GM18517 (cell line): ENCODE results near the gene RPH3AL.
"Not testable (repeated sequence)": the region's sequence is repeated elsewhere in the genome, so short reads cannot be mapped to it uniquely, and the experiment has no call there.

ENCODE experiments used
- ATAC-seq: cut with Tn5 transposase; IDR thresholded peaks from one replicate; pipeline ENCODE4 v1.9.1; 2021; ENCODE audit warnings: mild to moderate bottlenecking, moderate library complexity; ENCODE audit not compliant: unreplicated experiment

RPH3AL gene

GRCh38 chr17:227946-228615 is 124.5 kb downstream of the RPH3AL start:
- ATAC-seq, result no peak

DNA sequence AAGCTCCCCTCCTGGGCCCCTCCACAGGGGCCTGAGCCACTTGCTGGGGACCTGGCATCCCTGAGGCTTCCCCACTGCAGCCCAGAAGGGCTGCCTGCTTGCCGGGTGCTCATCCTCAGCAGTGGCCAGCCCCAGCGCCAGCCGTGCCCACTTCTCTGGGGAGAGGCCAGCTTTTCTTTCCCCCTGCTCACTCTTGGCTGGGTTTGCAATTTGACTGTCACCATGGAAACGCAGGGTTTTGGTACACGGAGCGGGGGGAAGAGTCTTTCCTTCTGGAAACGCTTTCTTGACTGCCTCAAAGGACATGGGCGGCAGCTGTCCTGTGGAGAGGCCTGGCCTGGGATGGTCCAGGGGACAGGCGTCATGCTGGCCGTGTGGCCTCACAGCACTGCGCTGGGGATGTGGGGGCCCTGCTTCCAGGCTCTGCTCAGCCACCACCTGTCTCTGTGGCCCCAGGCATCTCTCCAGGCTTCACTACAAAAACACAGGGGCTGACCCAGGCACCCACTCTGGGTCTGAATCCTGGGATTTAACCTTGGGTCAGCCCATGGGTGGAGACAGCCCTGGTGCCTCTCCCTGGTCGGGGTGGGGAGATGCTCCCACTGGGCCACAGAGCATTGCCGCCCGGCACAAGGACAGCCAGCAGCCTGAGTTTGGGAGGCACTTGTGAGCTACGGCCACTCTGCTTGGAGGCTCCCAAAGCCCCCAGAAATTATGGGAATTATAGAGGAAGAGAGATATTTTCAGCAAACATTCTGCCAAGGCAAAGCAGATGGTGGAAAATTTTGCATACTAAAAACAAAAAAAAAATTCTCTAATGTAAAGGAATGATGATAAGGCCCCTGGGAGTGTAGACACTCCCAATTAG is 125.3 kb downstream of the RPH3AL start:
- no peak for ATAC-seq

GRCh38 chr17:226108-227077 is 126.2 kb downstream of the RPH3AL start:
- ATAC-seq, result no peak

GRCh38 chr17:225551-225950 is 127.1 kb downstream of the RPH3AL start:
- ATAC-seq, result no peak

DNA sequence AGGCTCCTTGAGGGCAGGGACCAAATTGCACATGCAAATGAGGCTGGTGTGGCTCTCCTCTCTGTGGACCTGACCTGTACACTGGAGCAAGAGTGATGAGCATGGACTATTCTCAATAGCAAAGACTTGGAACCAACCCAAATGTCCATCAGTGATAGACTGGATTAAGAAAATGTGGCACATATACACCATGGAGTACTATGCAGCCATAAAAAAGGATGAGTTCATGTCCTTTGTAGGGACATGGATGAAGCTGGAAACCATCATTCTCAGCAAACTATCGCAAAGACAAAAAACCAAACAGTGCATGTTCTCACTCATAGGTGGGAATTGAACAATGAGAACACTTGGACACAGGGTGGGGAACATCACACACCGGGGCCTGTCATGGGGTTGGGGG is 128.0 kb downstream of the RPH3AL start:
- ATAC-seq, result not testable (repeated sequence)

DNA sequence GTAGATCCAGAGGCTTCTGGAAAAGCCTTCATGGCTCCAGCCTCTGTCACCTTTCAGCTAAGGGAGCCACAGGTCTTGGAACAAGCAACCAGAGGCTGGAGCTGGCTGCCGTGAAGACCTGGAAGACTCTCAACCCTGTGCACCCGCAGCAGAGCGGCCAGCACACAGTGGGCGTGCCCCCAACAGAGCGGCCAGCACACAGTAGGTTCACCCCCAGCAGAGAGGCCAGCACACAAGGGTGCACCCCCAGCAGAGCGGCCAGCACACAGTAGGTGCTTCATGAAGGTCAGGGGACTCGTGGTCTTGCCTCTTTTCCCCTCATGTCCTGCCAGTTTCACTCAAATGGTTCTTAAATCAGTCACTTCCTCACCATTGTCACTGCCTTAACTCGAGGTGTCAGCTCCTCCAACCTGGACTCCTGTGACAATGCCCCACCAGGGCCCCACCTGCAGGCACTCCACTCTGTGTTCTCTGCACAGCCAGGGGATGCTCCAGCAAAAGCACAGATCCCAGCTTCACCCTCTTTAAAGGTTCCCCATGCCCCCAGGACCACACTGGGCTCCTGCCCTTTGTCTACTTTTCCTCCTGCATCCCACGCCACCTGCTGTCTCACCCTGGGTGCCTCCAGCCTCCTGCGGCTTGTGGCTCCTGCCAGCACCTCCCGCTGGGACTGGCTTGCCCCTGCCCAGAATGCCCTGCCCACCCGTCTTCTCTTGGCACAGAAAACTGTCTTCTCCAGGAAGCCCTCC is 128.7 kb downstream of the RPH3AL start:
- no peak for ATAC-seq

DNA sequence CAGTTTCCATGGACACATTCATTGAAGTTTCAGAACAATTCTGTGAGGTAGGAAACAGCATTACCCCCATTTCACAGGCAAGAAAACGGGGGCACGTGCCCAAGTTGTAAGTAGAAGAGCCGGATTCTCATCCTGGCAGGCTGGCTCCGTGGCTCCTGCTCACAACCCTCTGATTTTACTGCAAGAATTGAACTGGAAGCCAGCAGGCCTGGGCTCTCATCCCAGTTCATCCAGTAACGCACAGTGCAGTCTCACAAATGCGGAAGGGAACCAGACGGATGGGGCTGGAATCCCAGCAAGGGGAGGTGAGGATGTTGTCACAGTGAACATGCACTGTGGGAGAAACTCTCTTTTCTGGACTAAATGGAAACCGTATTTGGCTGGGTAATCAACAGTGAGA is 130.4 kb downstream of the RPH3AL start:
- ATAC-seq, result no peak

DNA sequence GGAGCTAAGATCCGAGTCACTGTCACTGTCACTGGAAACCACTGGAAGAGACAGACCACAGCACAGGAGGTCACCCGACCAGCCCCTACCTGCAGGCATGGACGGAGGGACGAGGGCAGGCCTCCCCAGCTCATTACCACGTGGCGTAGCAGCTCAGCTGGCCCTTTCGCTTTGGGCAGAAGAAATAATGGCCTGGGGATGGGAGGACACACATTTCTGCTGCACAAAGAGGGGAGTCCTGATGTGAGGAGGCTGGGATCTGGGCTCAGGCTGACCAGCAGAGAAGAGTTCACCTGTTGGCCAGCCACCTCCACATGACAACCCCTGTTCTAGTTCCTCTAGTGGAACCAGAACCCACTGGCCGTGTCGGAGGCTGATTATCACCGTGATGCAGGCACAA is 132.9 kb downstream of the RPH3AL start:
- ATAC-seq, result no peak

DNA sequence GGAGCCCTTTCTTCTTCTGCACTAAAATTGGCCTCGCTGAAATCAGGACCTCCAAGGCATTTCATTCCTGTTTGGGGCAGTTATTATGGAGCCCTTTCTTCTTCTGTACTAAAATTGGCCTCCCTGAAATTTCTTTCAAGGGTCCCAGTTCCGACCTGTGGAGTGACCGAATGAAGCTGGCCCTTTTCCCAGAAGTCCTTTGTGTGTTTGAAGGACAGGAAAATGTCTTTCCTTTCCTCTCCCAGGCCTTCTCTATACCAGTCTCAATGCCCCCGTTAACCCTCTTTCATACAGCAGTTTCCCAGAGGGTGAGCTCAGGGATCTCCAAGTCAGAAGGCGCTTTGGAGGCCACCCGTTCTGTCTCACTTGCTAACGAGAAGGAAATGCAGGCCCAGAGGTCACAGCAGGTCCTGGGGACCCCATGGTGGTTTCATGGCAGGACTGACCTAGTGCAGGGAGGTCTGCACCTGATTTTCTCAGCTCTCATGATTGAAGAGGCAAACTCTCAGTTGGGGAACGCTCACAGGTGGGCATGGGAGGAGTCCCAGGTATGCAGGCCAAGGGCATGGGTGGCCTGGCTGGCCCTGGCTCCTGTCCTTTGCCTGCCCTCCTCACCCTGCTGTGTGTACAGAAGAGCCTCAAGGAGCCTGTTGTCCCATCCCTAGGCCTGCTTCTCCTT is 134.0 kb downstream of the RPH3AL start:
- ATAC-seq, result no peak

DNA sequence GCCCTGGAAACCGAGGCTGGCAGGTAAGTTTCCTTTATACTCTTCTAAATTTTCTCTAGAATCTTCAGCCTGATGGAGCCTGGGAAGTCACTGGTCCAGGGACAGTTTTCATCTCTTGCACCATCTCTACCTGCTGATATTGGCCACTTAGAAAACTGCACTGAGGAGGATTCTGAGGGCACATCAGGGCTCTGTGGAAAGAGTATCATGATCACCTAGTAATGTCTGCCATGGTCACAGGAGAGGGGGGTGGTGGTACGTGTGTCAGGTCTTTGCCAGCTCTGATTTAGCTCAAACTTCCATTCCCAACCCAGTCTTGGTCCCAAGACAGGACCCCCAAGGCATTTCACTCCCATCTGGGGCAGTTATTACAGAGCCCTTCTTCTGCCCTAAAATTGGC is 136.0 kb downstream of the RPH3AL start:
- ATAC-seq, result no peak

- ATAC-seq, result not testable (repeated sequence)
Measured at GRCh38 chr17:215563-216478, 136.8 kb downstream of the RPH3AL start.

GRCh38 chr17:214881-215331 is 137.7 kb downstream of the RPH3AL start:
- ATAC-seq, result no peak

DNA sequence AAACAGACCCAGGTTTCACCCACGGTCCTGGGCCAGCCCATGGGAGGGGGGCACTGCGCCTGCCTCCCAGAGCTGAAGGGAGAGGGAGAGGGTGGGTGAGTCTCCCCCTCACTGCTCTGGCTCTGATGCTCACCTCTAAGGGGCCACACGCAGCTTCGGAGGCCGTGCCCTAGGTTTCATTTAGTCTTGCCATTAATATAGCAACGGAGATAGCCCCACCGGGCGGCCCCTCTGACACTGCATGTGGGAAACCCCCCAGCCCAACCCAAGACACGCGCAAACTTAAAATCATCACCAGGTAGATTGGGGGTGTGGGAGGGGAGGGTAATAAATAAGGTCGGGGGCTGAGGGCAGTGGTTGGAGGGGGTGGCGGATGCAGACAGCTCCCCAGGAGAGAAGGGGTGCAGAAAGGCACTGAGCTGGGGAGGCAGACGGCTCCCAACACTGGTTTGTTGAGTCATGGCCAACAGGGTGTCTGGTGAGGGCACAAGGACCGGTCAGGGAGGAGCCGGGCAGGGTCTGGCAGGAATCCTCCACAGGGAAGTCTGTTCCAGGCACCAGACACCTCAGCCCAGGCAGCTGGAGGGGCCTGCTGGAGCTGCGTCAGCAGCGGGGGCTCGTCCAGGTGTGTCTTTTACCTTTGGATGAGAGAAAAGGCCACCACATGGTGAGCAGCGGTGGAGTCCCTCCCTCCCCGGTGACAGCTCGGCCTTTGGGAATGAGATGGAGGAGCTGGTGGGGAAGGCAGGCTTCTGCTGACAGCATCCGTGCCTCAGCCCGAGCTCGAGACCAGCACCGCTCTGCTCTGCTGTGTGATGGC is 139.1 kb downstream of the RPH3AL start:
- no peak for ATAC-seq

GRCh38 chr17:210402-210801 is 142.2 kb downstream of the RPH3AL start:
- ATAC-seq, result no peak

DNA sequence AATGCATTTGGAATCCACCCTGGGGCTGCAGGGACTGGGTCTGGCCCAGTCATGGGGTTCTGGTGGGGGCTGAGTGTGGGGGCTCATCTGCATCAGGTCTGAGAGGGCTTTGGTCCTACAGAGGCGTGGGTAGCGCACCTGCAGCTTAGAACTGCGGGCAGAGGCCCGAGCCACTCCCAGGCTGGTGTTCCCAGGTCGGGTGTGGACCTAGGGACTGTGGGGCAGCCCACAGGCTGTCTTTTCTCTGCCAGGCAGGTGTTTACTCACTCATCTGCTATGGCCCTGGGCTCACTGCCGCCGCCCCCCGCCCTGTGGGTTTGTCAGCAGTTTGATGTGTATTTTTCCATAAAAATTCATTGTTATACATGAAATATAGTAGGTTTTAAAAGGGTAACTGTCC is 144.2 kb downstream of the RPH3AL start:
- ATAC-seq, result no peak

GRCh38 chr17:207775-208174 is 144.8 kb downstream of the RPH3AL start:
- ATAC-seq, result no peak

DNA sequence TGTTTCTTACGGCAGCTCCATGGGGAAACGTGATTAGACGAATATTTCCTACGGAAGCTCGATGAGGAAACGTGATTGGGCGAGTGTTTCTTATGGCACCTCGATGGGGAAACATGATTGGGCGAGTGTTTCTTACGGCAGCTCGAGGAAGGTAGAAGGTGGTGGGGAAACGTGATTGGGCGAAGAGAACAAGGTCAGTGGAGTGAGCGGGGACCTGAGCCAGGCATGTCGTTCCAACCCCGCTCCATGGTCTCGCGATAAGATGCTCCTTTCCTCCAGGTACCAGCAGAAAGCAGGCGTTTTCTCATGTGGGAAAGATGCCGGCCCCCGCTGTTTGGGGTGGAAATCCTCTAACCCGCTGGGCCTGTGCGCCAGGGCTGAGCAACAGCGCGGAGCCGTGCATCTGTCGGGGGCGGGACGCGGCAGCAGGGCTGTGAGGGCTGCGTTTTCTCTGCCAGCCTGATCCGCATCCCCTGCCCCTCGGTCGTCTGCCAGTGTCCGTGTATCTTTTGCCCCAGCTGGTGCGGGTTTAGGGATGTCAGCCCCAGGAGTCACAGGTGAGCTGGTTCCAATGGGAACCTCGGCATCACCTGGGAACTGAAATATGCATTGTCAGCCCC is 145.6 kb downstream of the RPH3AL start:
- ATAC-seq, result no peak
